ENCODE results near the gene COL9A3. TPM values are rescaled to one million over a fixed set of nuclear protein-coding genes. Genes with fewer than 3 reads are reported as not detected.

COL9A3 gene
- polyA plus RNA-seq, 2 of the 4 experiments (the other 2 are of a cell fraction) = 0.41 to 0.49 TPM

GRCh38 chr20:62861726-62862336, 45.0 kb downstream of the COL9A3 start, which contains the start of gene TCFL5:
Gene TCFL5, minus strand, starts transcription at chr20:62861822. Its CDS starts 152 bp downstream, at chr20:62861670.
- CTCF ChIA-PET = interaction anchor here (0.9 to 6.1 kb wide), 5 partner anchors 13 to 111 kb away, joined by 3 to 40 read pairs (median 4); no protein-coding TSS in a partner anchor
- Histone ChIP-seq H3K4me1 (peaks cover 13% of the 10 kb centered on the region), H3K27ac (peak within 1 kb of the TSS; percentile 75 to 91), H3K4me2 (peak within 1 kb of the TSS; percentile 84), H3K9me3 (peaks cover 16% of the 10 kb centered on the region), H3K4me3 (peak within 1 kb of the TSS; percentile 81)
- FAIRE-seq (no peak), DNase-seq (ENCODE audit: low read depth in 1 of 2, low spot score in 1 of 2) (peak; percentile 68 to 90), ATAC-seq (peak; percentile 89)
- TF ChIP-seq SMC3 (IDR thresholded peaks at IDR 0.05) = no peak
- no peak for TF ChIP-seq KDM5A (IDR thresholded peaks at IDR 0.05)
- peak; percentile 40; the same call in 1 of the 2 replicates for TF ChIP-seq HOXB13 (CRISPR knock-in tag; IDR thresholded peaks at IDR 0.05; ENCODE audit: low read depth)
- no peak for TF ChIP-seq HEYL (CRISPR knock-in tag; IDR thresholded peaks at IDR 0.05)
- TF ChIP-seq ELK1 (IDR thresholded peaks at IDR 0.05; ENCODE audit: low read depth, low read length) = no peak
- no peak; the same call in 1 of the 2 replicates for TF ChIP-seq POLR2A (IDR thresholded peaks at IDR 0.05; ENCODE audit: low read length)
- TF ChIP-seq FOSB (CRISPR knock-in tag; IDR thresholded peaks at IDR 0.05) = no peak
- no peak for TF ChIP-seq EP300 (IDR thresholded peaks at IDR 0.05)
- 0 out of 2 replicates have a peak, but pooled peaks have one; percentile 35 for TF ChIP-seq TP53 (CRISPR knock-in tag; IDR thresholded peaks at IDR 0.05)
- no peak for TF ChIP-seq ESRRA (IDR thresholded peaks at IDR 0.05; ENCODE audit: borderline replicate concordance, low read length)
- peak; percentile 77 for TF ChIP-seq BHLHE40 (IDR thresholded peaks at IDR 0.05; ENCODE audit: low read depth, low read length)
- TF ChIP-seq NPAS2 (CRISPR knock-in tag; IDR thresholded peaks at IDR 0.05; ENCODE audit: borderline replicate concordance) = peak; percentile 21; the same call in 1 of the 2 replicates
- no peak for TF ChIP-seq NFE2L2 (conservative IDR thresholded peaks at IDR 0.05; ENCODE audit: low read length)
- no peak for TF ChIP-seq JUN (IDR thresholded peaks at IDR 0.05)
- no peak for TF ChIP-seq CHD4 (IDR thresholded peaks at IDR 0.05; ENCODE audit: borderline replicate concordance)
- TF ChIP-seq MAX (IDR thresholded peaks at IDR 0.05) = peak; percentile 98
- peak; percentile 22; the same call in 1 of the 2 replicates for TF ChIP-seq USF2 (IDR thresholded peaks at IDR 0.05)
- TF ChIP-seq ZSCAN20 (CRISPR knock-in tag; IDR thresholded peaks at IDR 0.05) = no peak
- TF ChIP-seq HMGXB4 (CRISPR knock-in tag; IDR thresholded peaks at IDR 0.05; ENCODE audit: borderline replicate concordance) = no peak
- no peak for TF ChIP-seq PBX3 (IDR thresholded peaks at IDR 0.05)
- TF ChIP-seq RARB (CRISPR knock-in tag; IDR thresholded peaks at IDR 0.05) = no peak
- TF ChIP-seq E2F6 (IDR thresholded peaks at IDR 0.05; ENCODE audit: borderline replicate concordance, low read depth) = peak; percentile 96
- TF ChIP-seq ATOH8 (CRISPR knock-in tag; IDR thresholded peaks at IDR 0.05; ENCODE audit: low read depth) = peak; percentile 66; the same call in 1 of the 2 replicates
- 56% methylated on average over 12 of the region's 70 CpGs for WGBS (ENCODE audit: missing lambda C conversion rate)
- POLR2A ChIA-PET = interaction anchor here (0.7 to 1.0 kb wide), 3 partner anchors 14 to 238 kb away, joined by 3 to 4 read pairs (median 3); no protein-coding TSS in a partner anchor

Data from A549 (cell line).